Measurements from ENCODE around the gene C1orf216. TPM values are rescaled to one million over a fixed set of nuclear protein-coding genes. Genes with fewer than 3 reads are reported as not detected.

The C1orf216 gene
- total RNA-seq, 1 donor from 2014 or later, result 10.0 TPM

- Mint-ChIP-seq H3K4me1 (ENCODE audit: unreplicated experiment) (no peaks in the 10 kb centered on the region), H3K27ac (no peak overlapping the region), H3K36me3 (no peaks in the 10 kb centered on the region), H3K4me3 (no peak overlapping the region), H3K9me3 (no peaks in the 10 kb centered on the region), H3K27me3 (peaks cover 42% of the 10 kb centered on the region)
- no peak for TF ChIP-seq CTCF (conservative IDR thresholded peaks at IDR 0.05)
- no peak for DNase-seq (ENCODE audit: extremely low spot score, unreplicated experiment)
These were observed 52.5 kb downstream of the C1orf216 start for GRCh38 chr1:35666216-35666615.

Other genes with a start within 250 kb of the C1orf216 start
- gene KIAA0319L, start 161.5 kb downstream of the C1orf216 start, total RNA-seq (ENCODE audit: low replicate concordance), result 48.6 and 56.9 TPM in 2 replicates
- gene NCDN, start 161.1 kb downstream of the C1orf216 start, total RNA-seq (ENCODE audit: low replicate concordance), result 21.8 and 27.2 TPM in 2 replicates
- 1.3 and 1.4 TPM in 2 replicates for gene TFAP2E, start 145.6 kb downstream of the C1orf216 start, total RNA-seq (ENCODE audit: low replicate concordance)
- gene PSMB2, start 77.4 kb downstream of the C1orf216 start, total RNA-seq (ENCODE audit: low replicate concordance), result 62.9 and 66.3 TPM in 2 replicates
- 11.2 and 29.7 TPM in 2 replicates for gene CLSPN, start 51.1 kb upstream of the C1orf216 start, total RNA-seq (ENCODE audit: low replicate concordance)
- 15.9 and 21.4 TPM in 2 replicates for gene AGO4, start 89.1 kb upstream of the C1orf216 start, total RNA-seq (ENCODE audit: low replicate concordance)
- gene AGO1, start 164.3 kb upstream of the C1orf216 start, total RNA-seq (ENCODE audit: low replicate concordance), result 37.3 and 47.7 TPM in 2 replicates
- 20.1 and 30.6 TPM in 2 replicates for gene AGO3, start 212.2 kb upstream of the C1orf216 start, total RNA-seq (ENCODE audit: low replicate concordance)